DMS114 treated with DMSO at 0.1 percent for 48 hours (cell line): Measurements from ENCODE around the gene CCNI2.

Source experiments
- DNase-seq: peaks from one replicate; lab custom pipeline; 2025; ENCODE audit not compliant: unreplicated experiment; lab: John Stamatoyannopoulos, UW

CCNI2 gene

GRCh38 chr5:132749506-132749905 is 2.3 kb downstream of the CCNI2 start:
- no peak for DNase-seq

GRCh38 chr5:132750471-132751230 is 3.4 kb downstream of the CCNI2 start:
- no peak for DNase-seq

GRCh38 chr5:132751444-132751843 is 4.2 kb downstream of the CCNI2 start:
- DNase-seq, result no peak

GRCh38 chr5:132751971-132752580 is 4.8 kb downstream of the CCNI2 start:
- DNase-seq, result no peak

GRCh38 chr5:132752581-132753125 is 5.4 kb downstream of the CCNI2 start:
- DNase-seq, result no peak

GRCh38 chr5:132753135-132753987 is 6.1 kb downstream of the CCNI2 start:
- peak; percentile 16 for DNase-seq

GRCh38 chr5:132754111-132754510 is 6.9 kb downstream of the CCNI2 start:
- DNase-seq, result no peak

- DNase-seq, result no peak
Observed at GRCh38 chr5:132754947-132755346, 7.7 kb downstream of the CCNI2 start.

- no peak for DNase-seq
Observed at GRCh38 chr5:132756542-132756941, 9.3 kb downstream of the CCNI2 start.

GRCh38 chr5:132758451-132758850 is 11.2 kb downstream of the CCNI2 start:
- no peak for DNase-seq

GRCh38 chr5:132759114-132760048 is 12.2 kb downstream of the CCNI2 start:
- DNase-seq, result no peak

- DNase-seq, result no peak
Observed at GRCh38 chr5:132760049-132760420, 12.8 kb downstream of the CCNI2 start.

- DNase-seq, result no peak
Observed at GRCh38 chr5:132760601-132761317, 13.5 kb downstream of the CCNI2 start.

- no peak for DNase-seq
Observed at GRCh38 chr5:132761321-132762240, 14.4 kb downstream of the CCNI2 start.

GRCh38 chr5:132762246-132763000 is 15.2 kb downstream of the CCNI2 start:
- no peak for DNase-seq

- no peak for DNase-seq
Observed at GRCh38 chr5:132763181-132764036, 16.2 kb downstream of the CCNI2 start.

- no peak for DNase-seq
Observed at GRCh38 chr5:132764051-132764450, 16.8 kb downstream of the CCNI2 start.
